HepG2 (cell line): ENCODE results near the gene SAMD8. TPM values are rescaled to one million over a fixed set of nuclear protein-coding genes. Genes with fewer than 3 reads are reported as not detected.

Experiments used
- ATAC-seq: fragments of 200-7000 bp; cut with Tn5 transposase; 3 replicates; pipeline ENCODE4 v1.9.1; 2020; ENCODE audit warnings: mild to moderate bottlenecking, moderate library complexity
- BruUV-seq: library from RNA; stranded (reverse); fragments of 400-500 nt; replicated peaks from 2 replicates; lab custom pipeline; 2021; lab: Mats Ljungman, UMichigan
- CTCF ChIA-PET: fragments of 300-600 bp; formaldehyde crosslinking; extraction: SDS; loops from one replicate; lab custom pipeline; 2021; ENCODE audit warnings: low total read pairs, inconsistent platforms, low intra/inter-chr PET ratio; lab: Yijun Ruan, JAX
- POLR2A ChIA-PET: fragments of 350-600 bp; sonication (Branson Sonifier 250); formaldehyde crosslinking; loops from one replicate; lab custom pipeline; 2020; ENCODE audit warnings: antibody characterized with exemption, inconsistent platforms; lab: Yijun Ruan, JAX
- DNase-seq: peaks from one replicate; pipeline ENCODE4 v3.0.0-alpha.2; 2015; ENCODE audit warnings: low spot score
- FAIRE-seq: peaks from 3 replicates; lab custom pipeline; 2011; peaks lifted over from hg19 to GRCh38; lab: Jason Lieb, UNC
- H2AFZ ChIP-seq: one replicate; pipeline ENCODE4 v1.6.1; 2011; ENCODE audit warnings: low read length, inconsistent platforms
- H3K27ac ChIP-seq: fragments of 300-600 bp; 3 replicates; pipeline ENCODE4 v1.8.0; 2011; ENCODE audit warnings: mixed run types, mild to moderate bottlenecking, mixed read lengths, low read length, inconsistent platforms; ENCODE audit not compliant: insufficient read depth; ENCODE audit errors: extremely low read length
- H3K27me3 ChIP-seq, 2 experiments: fragments of 200-600 bp in 1 of 2; 2 replicates in 1 of 2; 3 replicates in 1 of 2; pipeline versions ENCODE4 v1.6.0 to v1.8.0; 2011; ENCODE audit warnings: low read length in 2 of 2, mild to moderate bottlenecking in 2 of 2, moderate library complexity in 2 of 2, inconsistent platforms in 1 of 2; ENCODE audit not compliant: insufficient read depth in 2 of 2, control insufficient read depth in 1 of 2
- H3K36me3 ChIP-seq, 2 experiments: fragments of 200-600 bp in 1 of 2; replicated peaks in 1 of 2; 2 replicates in 1 of 2; 3 replicates in 1 of 2; pipeline versions ENCODE4 v1.5.1 to v1.8.0; 2011; ENCODE audit warnings: low read length in 2 of 2, inconsistent platforms in 1 of 2; ENCODE audit not compliant: insufficient read depth in 2 of 2, control insufficient read depth in 1 of 2
- H3K4me1 ChIP-seq: 2 replicates; pipeline ENCODE4 v1.5.1; 2012; ENCODE audit warnings: low read length, inconsistent platforms; ENCODE audit not compliant: insufficient read depth
- H3K4me2 ChIP-seq: 2 replicates; pipeline ENCODE4 v1.6.0; 2011; ENCODE audit warnings: low read depth, low read length, inconsistent platforms
- H3K4me3 ChIP-seq, 3 experiments: fragments of 200-600 bp in 1 of 3; sonication (generic), shearing (Covaris generic) in 1 of 3; replicated peaks in 1 of 3; 2 replicates each; pipeline ENCODE4 v1.5.1; 2011 to 2016; ENCODE audit warnings: low read length in 3 of 3, inconsistent platforms in 2 of 3, low read depth in 2 of 3, mild to moderate bottlenecking in 2 of 3, control low read depth in 1 of 3, mixed read lengths in 1 of 3; ENCODE audit not compliant: insufficient read depth in 1 of 3
- H3K79me2 ChIP-seq: one replicate; pipeline ENCODE4 v1.6.1; 2011; ENCODE audit warnings: low read length, inconsistent platforms; ENCODE audit not compliant: insufficient read depth
- H3K9ac ChIP-seq: 2 replicates; pipeline ENCODE4 v1.6.0; 2011; ENCODE audit warnings: mild to moderate bottlenecking, low read depth, low read length, inconsistent platforms; ENCODE audit not compliant: insufficient read depth
- H3K9me3 ChIP-seq: 2 replicates; pipeline ENCODE4 v1.5.1; 2012; ENCODE audit warnings: mild to moderate bottlenecking, low read length
- H4K20me1 ChIP-seq: 2 replicates; pipeline ENCODE4 v1.6.0; 2011; ENCODE audit warnings: inconsistent platforms, mild to moderate bottlenecking, low read length, moderate library complexity; ENCODE audit not compliant: insufficient read depth
- CREB1 ChIP-seq, 2 experiments: fragments of 450-650 bp in 1 of 2; IDR thresholded peaks; 2 replicates each; pipeline ENCODE4 v1.6.1; 2016 to 2017; ENCODE audit warnings: control low read depth in 1 of 2, mild to moderate bottlenecking in 1 of 2, missing compliant biosample characterization in 1 of 2, missing genetic modification characterization in 1 of 2
- FOXA3 ChIP-seq: IDR thresholded peaks from 2 replicates; pipeline ENCODE4 v1.6.1; 2016; ENCODE audit warnings: missing genetic modification reagents, missing compliant biosample characterization
- FOXM1 ChIP-seq: sonication (generic); formaldehyde crosslinking; IDR thresholded peaks from 2 replicates; pipeline ENCODE4 v1.5.0; 2020; ENCODE audit warnings: missing genetic modification reagents
- GMEB1 ChIP-seq: sonication (generic); formaldehyde crosslinking; IDR thresholded peaks from 2 replicates; pipeline ENCODE4 v1.5.1; 2020; ENCODE audit warnings: missing genetic modification reagents, mild to moderate bottlenecking, borderline replicate concordance
- MED1 ChIP-seq: sonication (generic); formaldehyde crosslinking; IDR thresholded peaks from 2 replicates; pipeline ENCODE4 v1.4.0; 2020; ENCODE audit warnings: missing genetic modification reagents
- PBX3 ChIP-seq: sonication (generic); formaldehyde crosslinking; IDR thresholded peaks from 2 replicates; pipeline ENCODE4 v1.8.1; 2023; ENCODE audit warnings: missing genetic modification reagents, inconsistent platforms, borderline replicate concordance
- SSRP1 ChIP-seq: IDR thresholded peaks from 2 replicates; pipeline ENCODE4 v1.6.1; 2016; ENCODE audit warnings: control low read depth
- STAT6 ChIP-seq: sonication (generic); formaldehyde crosslinking; IDR thresholded peaks from 2 replicates; pipeline ENCODE4 v1.4.0; 2020; ENCODE audit warnings: missing genetic modification reagents, mild to moderate bottlenecking, borderline replicate concordance
- ZBTB10 ChIP-seq: sonication (generic); formaldehyde crosslinking; IDR thresholded peaks from 2 replicates; pipeline ENCODE4 v1.4.0; 2020; ENCODE audit warnings: missing genetic modification reagents, borderline replicate concordance
- ZFP36 ChIP-seq: fragments of 150-350 bp; IDR thresholded peaks from 2 replicates; pipeline ENCODE4 v1.6.1; 2018; ENCODE audit warnings: borderline replicate concordance, low read length, low read depth; ENCODE audit not compliant: partially characterized antibody
- ZNF224 ChIP-seq: sonication (generic); formaldehyde crosslinking; IDR thresholded peaks from 2 replicates; pipeline ENCODE4 v1.5.0; 2020; ENCODE audit warnings: mild to moderate bottlenecking, missing genetic modification reagents
- ZNF747 ChIP-seq: sonication (generic); formaldehyde crosslinking; IDR thresholded peaks from 2 replicates; pipeline ENCODE4 v1.8.1; 2023; ENCODE audit warnings: missing genetic modification reagents, mild to moderate bottlenecking, borderline replicate concordance
- ZNF749 ChIP-seq: sonication (generic); formaldehyde crosslinking; IDR thresholded peaks from 2 replicates; pipeline ENCODE4 v1.8.0; 2022; ENCODE audit warnings: mild to moderate bottlenecking, missing genetic modification reagents, moderate library complexity, borderline replicate concordance
- ZNF777 ChIP-seq: sonication (generic); formaldehyde crosslinking; IDR thresholded peaks from 2 replicates; pipeline ENCODE4 v1.4.0; 2020; ENCODE audit warnings: missing genetic modification reagents
- WGBS: methylation state at CpG from one replicate; pipeline ENCODE4 v1.1.6; 2017; ENCODE audit warnings: low lambda C conversion rate; 5-methylcytosine and 5-hydroxymethylcytosine counted together
- in situ Hi-C: cut with HindIII; loops from 2 replicates; pipeline ENCODE4 v1.10.0; 2017; ENCODE audit warnings: low pct_unique_long_range_greater_than_20kb; ENCODE audit not compliant: extremely low pct_ligation_motif_present
- intact Hi-C: fragments of 100-400 bp; cut with micrococcal nuclease; formaldehyde crosslinking; loops from one replicate; pipeline ENCODE4 v1.10.0; 2022; ENCODE audit not compliant: unreplicated experiment
- polyA plus RNA-seq, 8 experiments: library from polyadenylated mRNA; depleted of rRNA in 3 of 8; stranded (reverse) in 7 of 8; unstranded in 1 of 8; fragments of >200 nt; fragmentation: Illumina TruSeq in 4 of 8; extraction: Trizol in 4 of 8; gene quantifications; 2 replicates each; pipeline versions ENCODE4 v1.2.1 to v1.2.3, GENCODE V29; 2011 to 2016; ENCODE audit warnings: low read depth in 4 of 8, missing spikeins in 1 of 8, mixed read lengths in 1 of 8; ENCODE audit not compliant: insufficient read depth in 1 of 8
- total RNA-seq, 5 experiments: library from RNA; depleted of rRNA; stranded (reverse); fragments of >200 nt; fragmentation: Illumina TruSeq; extraction: Trizol; gene quantifications; 2 replicates each; pipeline ENCODE4 v1.2.3, GENCODE V29; 2016; ENCODE audit warnings: low read depth in 1 of 5

SAMD8 gene
- total and polyA plus RNA-seq, 2 of the 13 experiments (the other 11 are each of a cell fraction or from before 2014, with no cell fraction given): 10.4 to 13.2 TPM

- Histone ChIP-seq H3K4me1 (peaks cover 34% of the 10 kb centered on the region), H3K27me3 (no peaks in the 10 kb centered on the region), H3K4me3 (peak overlapping the region; percentile 55 to 79 (median 65)), H3K9ac (peak overlapping the region; percentile 57), H3K36me3 (no peaks in the 10 kb centered on the region), H3K4me2 (peak overlapping the region; percentile 100), H3K27ac (no peak overlapping the region), H3K9me3 (no peaks in the 10 kb centered on the region), H4K20me1 (no peaks in the 10 kb centered on the region), H2AFZ (peak overlapping the region; percentile 83), H3K79me2 (no peaks in the 10 kb centered on the region)
- intact Hi-C loops: loop anchor here (1.0 to 5.0 kb wide), 2 partner anchors 834 to 1002 kb away; no protein-coding TSS in a partner anchor
- ChIA-PET CTCF (interaction anchor here (1.3 to 2.7 kb wide), 3 partner anchors 136 to 856 kb away, joined by 7 to 14 read pairs (median 11); partner anchors contain the start of gene COMTD1), POLR2A (no interaction called here)
- peak; percentile 90 for ATAC-seq
- 3% methylated on average over 9 of the region's 18 CpGs for WGBS
- no TSS peak for BruUV-seq
- DNase-seq: peak; percentile 50
- in situ Hi-C loops: loop anchor here (10.0 kb wide), 2 partner anchors 205 to 835 kb away; no protein-coding TSS in a partner anchor
- FAIRE-seq: no peak
- no peak for TF ChIP-seq STAT6
- TF ChIP-seq ZNF224 (CRISPR knock-in tag): no peak
- TF ChIP-seq ZFP36: no peak
- peak; percentile 8; the same call in 1 of the 2 replicates for TF ChIP-seq FOXM1 (CRISPR knock-in tag)
- TF ChIP-seq ZNF747 (CRISPR knock-in tag): no peak
- TF ChIP-seq FOXA3 (CRISPR knock-in tag): no peak
- TF ChIP-seq PBX3 (CRISPR knock-in tag): no peak
- TF ChIP-seq ZNF749 (CRISPR knock-in tag): no peak
- no peak for TF ChIP-seq ZBTB10 (CRISPR knock-in tag)
- no peak for TF ChIP-seq MED1 (CRISPR knock-in tag)
- TF ChIP-seq GMEB1: no peak
- TF ChIP-seq SSRP1 (CRISPR knock-in tag): no peak
- TF ChIP-seq CREB1 (IDR thresholded peaks at IDR 0.05): no peak
- no peak for TF ChIP-seq CREB1 (CRISPR knock-in tag; IDR thresholded peaks at IDR 0.05)
- TF ChIP-seq ZNF777 (CRISPR knock-in tag): no peak
Measured at GRCh38 chr10:75099952-75100763, 11.3 kb upstream of the SAMD8 start.
